Measurements from ENCODE around the gene SIRT2. TPM values are rescaled to one million over a fixed set of nuclear protein-coding genes. Genes with fewer than 3 reads are reported as not detected.

Gene SIRT2
- total and polyA plus RNA-seq, 2 of the 13 experiments (the other 11 are each of a cell fraction or from before 2014, with no cell fraction given), result 22.3 to 26.1 TPM

DNA sequence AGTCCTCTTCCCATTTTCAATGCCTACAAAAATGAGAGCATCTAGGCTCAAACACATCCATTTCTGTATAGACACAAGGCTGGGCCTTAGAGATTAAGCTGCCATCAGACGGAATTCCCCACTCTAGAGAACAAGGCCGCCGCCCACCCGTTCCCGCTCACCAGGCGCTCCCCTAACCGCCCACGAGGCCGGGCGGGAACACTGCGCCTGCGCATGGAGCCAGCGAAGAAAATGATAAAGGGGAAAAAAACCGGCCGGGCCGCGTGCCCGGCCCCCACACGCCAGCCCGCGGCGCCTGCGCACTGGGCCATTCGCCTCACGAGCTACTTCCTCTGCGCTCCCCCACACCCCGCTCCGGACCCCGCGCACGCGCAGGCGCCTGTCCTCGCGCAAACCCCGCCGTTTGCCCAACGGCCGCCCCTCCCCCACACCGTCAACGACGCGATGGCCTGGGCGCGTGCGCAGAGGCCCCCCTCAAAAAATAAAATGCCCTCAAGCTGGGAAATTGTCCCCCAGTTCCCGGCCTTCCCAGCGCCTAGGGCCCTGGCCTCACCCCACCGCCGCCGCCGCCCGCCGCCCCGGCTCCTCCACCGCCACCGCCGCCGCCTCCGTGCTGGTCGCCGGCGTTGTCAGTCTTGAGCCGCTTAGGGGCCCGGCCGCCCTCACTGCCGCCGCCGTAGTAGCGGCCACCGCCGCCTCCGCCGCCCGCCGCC lies 50.1 kb downstream of the SIRT2 start (continued):
- no peak; the same call in 1 of the 2 replicates for TF ChIP-seq ZNF484 (CRISPR knock-in tag; IDR thresholded peaks at IDR 0.05; ENCODE audit: borderline replicate concordance, low read depth)
- no peak for TF ChIP-seq ZNF567 (CRISPR knock-in tag; IDR thresholded peaks at IDR 0.05; ENCODE audit: borderline replicate concordance)
- peak; percentile 26 for TF ChIP-seq ZNF781 (CRISPR knock-in tag; IDR thresholded peaks at IDR 0.05; ENCODE audit: borderline replicate concordance, not compliant biosample characterization)
- TF ChIP-seq ZNF382 (CRISPR knock-in tag; IDR thresholded peaks at IDR 0.05; ENCODE audit: borderline replicate concordance), result no peak
- TF ChIP-seq CHD4 (IDR thresholded peaks at IDR 0.05; ENCODE audit: borderline replicate concordance, low read length), result no peak
- TF ChIP-seq ZSCAN12 (CRISPR knock-in tag; IDR thresholded peaks at IDR 0.05), result 0 out of 2 replicates have a peak, but pooled peaks have one; percentile 77
- peak; percentile 45; the same call in 1 of the 2 replicates for TF ChIP-seq GZF1 (CRISPR knock-in tag; IDR thresholded peaks at IDR 0.05)
- peak; percentile 81 for TF ChIP-seq ASH2L (IDR thresholded peaks at IDR 0.05; ENCODE audit: insufficient read length, low read depth, low read length)
- no peak; the same call in 1 of the 2 replicates for TF ChIP-seq CCDC6 (CRISPR knock-in tag; IDR thresholded peaks at IDR 0.05)
- TF ChIP-seq, protein P1, sequence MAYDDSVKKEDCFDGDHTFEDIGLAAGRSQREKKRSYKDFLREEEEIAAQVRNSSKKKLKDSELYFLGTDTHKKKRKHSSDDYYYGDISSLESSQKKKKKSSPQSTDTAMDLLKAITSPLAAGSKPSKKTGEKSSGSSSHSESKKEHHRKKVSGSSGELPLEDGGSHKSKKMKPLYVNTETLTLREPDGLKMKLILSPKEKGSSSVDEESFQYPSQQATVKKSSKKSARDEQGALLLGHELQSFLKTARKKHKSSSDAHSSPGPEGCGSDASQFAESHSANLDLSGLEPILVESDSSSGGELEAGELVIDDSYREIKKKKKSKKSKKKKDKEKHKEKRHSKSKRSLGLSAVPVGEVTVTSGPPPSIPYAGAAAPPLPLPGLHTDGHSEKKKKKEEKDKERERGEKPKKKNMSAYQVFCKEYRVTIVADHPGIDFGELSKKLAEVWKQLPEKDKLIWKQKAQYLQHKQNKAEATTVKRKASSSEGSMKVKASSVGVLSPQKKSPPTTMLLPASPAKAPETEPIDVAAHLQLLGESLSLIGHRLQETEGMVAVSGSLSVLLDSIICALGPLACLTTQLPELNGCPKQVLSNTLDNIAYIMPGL (CRISPR knock-in tag; IDR thresholded peaks at IDR 0.05; ENCODE audit: borderline replicate concordance in 1 of 2, low read depth in 1 of 2), result peak in 1 of 2 experiments; percentile 23; a peak in 1 of 4 replicates
- no peak for TF ChIP-seq HNRNPK (IDR thresholded peaks at IDR 0.05; ENCODE audit: low read depth, low read length, poor library complexity, severe bottlenecking)
- TF ChIP-seq RFXAP (CRISPR knock-in tag; IDR thresholded peaks at IDR 0.05; ENCODE audit: borderline replicate concordance), result no peak
- TF ChIP-seq ZNF746 (CRISPR knock-in tag; IDR thresholded peaks at IDR 0.05), result 0 out of 2 replicates have a peak, but pooled peaks have one; percentile 50
- no peak for TF ChIP-seq TAF15 (IDR thresholded peaks at IDR 0.05; ENCODE audit: low read depth, low read length, poor library complexity, severe bottlenecking)
- no peak for TF ChIP-seq KLF9 (CRISPR knock-in tag; IDR thresholded peaks at IDR 0.05; ENCODE audit: low read depth)
- TF ChIP-seq, protein P2, sequence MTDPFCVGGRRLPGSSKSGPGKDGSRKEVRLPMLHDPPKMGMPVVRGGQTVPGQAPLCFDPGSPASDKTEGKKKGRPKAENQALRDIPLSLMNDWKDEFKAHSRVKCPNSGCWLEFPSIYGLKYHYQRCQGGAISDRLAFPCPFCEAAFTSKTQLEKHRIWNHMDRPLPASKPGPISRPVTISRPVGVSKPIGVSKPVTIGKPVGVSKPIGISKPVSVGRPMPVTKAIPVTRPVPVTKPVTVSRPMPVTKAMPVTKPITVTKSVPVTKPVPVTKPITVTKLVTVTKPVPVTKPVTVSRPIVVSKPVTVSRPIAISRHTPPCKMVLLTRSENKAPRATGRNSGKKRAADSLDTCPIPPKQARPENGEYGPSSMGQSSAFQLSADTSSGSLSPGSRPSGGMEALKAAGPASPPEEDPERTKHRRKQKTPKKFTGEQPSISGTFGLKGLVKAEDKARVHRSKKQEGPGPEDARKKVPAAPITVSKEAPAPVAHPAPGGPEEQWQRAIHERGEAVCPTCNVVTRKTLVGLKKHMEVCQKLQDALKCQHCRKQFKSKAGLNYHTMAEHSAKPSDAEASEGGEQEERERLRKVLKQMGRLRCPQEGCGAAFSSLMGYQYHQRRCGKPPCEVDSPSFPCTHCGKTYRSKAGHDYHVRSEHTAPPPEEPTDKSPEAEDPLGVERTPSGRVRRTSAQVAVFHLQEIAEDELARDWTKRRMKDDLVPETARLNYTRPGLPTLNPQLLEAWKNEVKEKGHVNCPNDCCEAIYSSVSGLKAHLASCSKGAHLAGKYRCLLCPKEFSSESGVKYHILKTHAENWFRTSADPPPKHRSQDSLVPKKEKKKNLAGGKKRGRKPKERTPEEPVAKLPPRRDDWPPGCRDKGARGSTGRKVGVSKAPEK (CRISPR knock-in tag; IDR thresholded peaks at IDR 0.05; ENCODE audit: borderline replicate concordance), result no peak
- TF ChIP-seq ZMAT3 (CRISPR knock-in tag; conservative IDR thresholded peaks at IDR 0.05), result peak; percentile 21; the same call in 1 of the 2 replicates
- TF ChIP-seq FOXP1 (IDR thresholded peaks at IDR 0.05), result no peak
- no peak for TF ChIP-seq FOXP1 (CRISPR knock-in tag; IDR thresholded peaks at IDR 0.05)
- no peak for TF ChIP-seq CAMTA2 (CRISPR knock-in tag; IDR thresholded peaks at IDR 0.05; ENCODE audit: borderline replicate concordance)
- TF ChIP-seq TCF7L2 (IDR thresholded peaks at IDR 0.05; ENCODE audit: low read depth, low read length), result no peak
- TF ChIP-seq, protein P3, sequence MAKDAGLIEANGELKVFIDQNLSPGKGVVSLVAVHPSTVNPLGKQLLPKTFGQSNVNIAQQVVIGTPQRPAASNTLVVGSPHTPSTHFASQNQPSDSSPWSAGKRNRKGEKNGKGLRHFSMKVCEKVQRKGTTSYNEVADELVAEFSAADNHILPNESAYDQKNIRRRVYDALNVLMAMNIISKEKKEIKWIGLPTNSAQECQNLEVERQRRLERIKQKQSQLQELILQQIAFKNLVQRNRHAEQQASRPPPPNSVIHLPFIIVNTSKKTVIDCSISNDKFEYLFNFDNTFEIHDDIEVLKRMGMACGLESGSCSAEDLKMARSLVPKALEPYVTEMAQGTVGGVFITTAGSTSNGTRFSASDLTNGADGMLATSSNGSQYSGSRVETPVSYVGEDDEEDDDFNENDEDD (CRISPR knock-in tag; IDR thresholded peaks at IDR 0.05; ENCODE audit: borderline replicate concordance), result peak; percentile 93
- no peak for TF ChIP-seq CBX1 (IDR thresholded peaks at IDR 0.05; ENCODE audit: low read depth)
- no peak for TF ChIP-seq ZNF264 (CRISPR knock-in tag; IDR thresholded peaks at IDR 0.05)
- no peak for TF ChIP-seq KLF12 (CRISPR knock-in tag; IDR thresholded peaks at IDR 0.05; ENCODE audit: borderline replicate concordance)

All from HepG2 (cell line).